GM12878 (cell line): ENCODE results near the gene ZNF646. TPM values are rescaled to one million over a fixed set of nuclear protein-coding genes. Genes with fewer than 3 reads are reported as not detected.

Experiments
- ATAC-seq: fragments of 200-7000 bp; cut with Tn5 transposase; 3 replicates; pipeline ENCODE4 v1.9.1; 2020; ENCODE audit warnings: mild to moderate bottlenecking, moderate library complexity
- BruUV-seq: library from RNA; stranded (reverse); fragments of 400-500 nt; replicated peaks from 2 replicates; lab custom pipeline; 2021; lab: Mats Ljungman, UMichigan
- CTCF ChIA-PET: fragments of 300-600 bp; sonication (Branson Sonifier 250); formaldehyde crosslinking; extraction: SDS; loops from one replicate; lab custom pipeline; 2021; ENCODE audit warnings: inconsistent platforms; lab: Yijun Ruan, JAX
- POLR2A ChIA-PET: fragments of 350-600 bp; formaldehyde crosslinking; extraction: SDS; loops from one replicate; lab custom pipeline; 2021; ENCODE audit warnings: inconsistent platforms; lab: Charles Lee
- RAD21 ChIA-PET: fragments of 300-600 bp; sonication (Branson Sonifier 250); formaldehyde crosslinking; loops from one replicate; lab custom pipeline; 2023; ENCODE audit warnings: antibody characterized with exemption; ENCODE audit not compliant: unreplicated experiment; lab: Charles Lee
- SMC1A ChIA-PET: fragments of 300-600 bp; sonication (Branson Sonifier 250); formaldehyde crosslinking; loops from one replicate; lab custom pipeline; 2023; ENCODE audit not compliant: unreplicated experiment, uncharacterized antibody; lab: Charles Lee
- DNase-seq: peaks from one replicate; pipeline ENCODE4 v3.0.0-alpha.2; 2011; ENCODE audit warnings: low read depth, low spot score
- FAIRE-seq: peaks from 3 replicates; lab custom pipeline; 2011; peaks lifted over from hg19 to GRCh38; lab: Jason Lieb, UNC
- H2AFZ ChIP-seq: 2 replicates; pipeline ENCODE4 v1.6.0; 2011; ENCODE audit warnings: low read depth, low read length, control low read depth; ENCODE audit not compliant: control insufficient read depth
- H3K27ac ChIP-seq: 2 replicates; pipeline ENCODE4 v1.5.1; 2011; ENCODE audit warnings: control low read depth; ENCODE audit not compliant: control insufficient read depth, insufficient read depth
- H3K27me3 ChIP-seq, 2 experiments: replicated peaks in 1 of 2; 2 replicates each; pipeline versions ENCODE4 v1.6.0 to v1.6.1; 2011; ENCODE audit warnings: low read length in 1 of 2; ENCODE audit not compliant: control insufficient read depth in 2 of 2, insufficient read depth in 2 of 2
- H3K36me3 ChIP-seq, 2 experiments: 2 replicates each; pipeline ENCODE4 v1.5.1; 2011; ENCODE audit warnings: low read length in 1 of 2; ENCODE audit not compliant: control insufficient read depth in 2 of 2, insufficient read depth in 2 of 2
- H3K4me1 ChIP-seq: 2 replicates; pipeline ENCODE4 v1.6.1; 2011; ENCODE audit warnings: mild to moderate bottlenecking, low read length, moderate library complexity, mixed read lengths; ENCODE audit not compliant: control insufficient read depth, insufficient read depth
- H3K4me2 ChIP-seq: 2 replicates; pipeline ENCODE4 v1.6.0; 2011; ENCODE audit warnings: control low read depth; ENCODE audit not compliant: control insufficient read depth, insufficient read depth
- H3K4me3 ChIP-seq: fragments of 200-600 bp; sonication (generic); 2 replicates; pipeline ENCODE4 v1.5.1; 2016
- H3K79me2 ChIP-seq: 2 replicates; pipeline ENCODE4 v1.6.0; 2011; ENCODE audit warnings: low read length; ENCODE audit not compliant: control insufficient read depth, insufficient read depth
- H3K9ac ChIP-seq: 2 replicates; pipeline ENCODE4 v1.8.0; 2011; ENCODE audit warnings: low read length, control low read depth, mixed read lengths; ENCODE audit not compliant: control insufficient read depth, insufficient read depth
- H3K9me3 ChIP-seq: replicated peaks from 3 replicates; pipeline ENCODE4 v1.5.1; 2011; ENCODE audit warnings: mild to moderate bottlenecking, low read length; ENCODE audit not compliant: control insufficient read depth, insufficient read depth
- H4K20me1 ChIP-seq: 2 replicates; pipeline ENCODE4 v1.6.0; 2011; ENCODE audit not compliant: control insufficient read depth, insufficient read depth
- EED ChIP-seq: sonication (generic); IDR thresholded peaks from 2 replicates; pipeline ENCODE4 v1.6.1; 2016; ENCODE audit warnings: antibody characterized with exemption, low read depth
- EP300 ChIP-seq, 2 experiments: fragments of 150-350 bp in 1 of 2; IDR thresholded peaks; 2 replicates each; pipeline ENCODE4 v1.6.1; 2011 to 2012; ENCODE audit warnings: low read depth in 2 of 2, low read length in 2 of 2, borderline replicate concordance in 1 of 2, improper control_type of control experiment in 1 of 2, inconsistent platforms in 1 of 2; ENCODE audit not compliant: control insufficient read depth in 1 of 2
- FOXK2 ChIP-seq: fragments of 450-650 bp; IDR thresholded peaks from 2 replicates; pipeline ENCODE4 v1.6.1; 2017; ENCODE audit warnings: mild to moderate bottlenecking, moderate library complexity
- HCFC1 ChIP-seq: fragments of 150-350 bp; IDR thresholded peaks from 2 replicates; pipeline ENCODE4 v1.6.1; 2014; ENCODE audit warnings: low read length
- MTA2 ChIP-seq: fragments of 450-650 bp; IDR thresholded peaks from 2 replicates; pipeline ENCODE4 v1.6.1; 2016; ENCODE audit warnings: low read depth, mild to moderate bottlenecking, moderate library complexity
- MYC ChIP-seq: IDR thresholded peaks from 2 replicates; pipeline ENCODE4 v1.6.1; 2011; ENCODE audit warnings: mild to moderate bottlenecking, low read length, moderate library complexity, inconsistent platforms; ENCODE audit not compliant: insufficient read depth, insufficient replicate concordance, insufficient read length, severe bottlenecking
- NFXL1 ChIP-seq: fragments of 450-650 bp; IDR thresholded peaks from 2 replicates; pipeline ENCODE4 v1.6.1; 2017; ENCODE audit warnings: antibody characterized with exemption, mild to moderate bottlenecking, borderline replicate concordance
- NR2C1 ChIP-seq: fragments of 450-650 bp; IDR thresholded peaks from 2 replicates; pipeline ENCODE4 v1.6.1; 2017; ENCODE audit warnings: antibody characterized with exemption, mild to moderate bottlenecking, moderate library complexity
- NRF1 ChIP-seq: conservative IDR thresholded peaks from 2 replicates; pipeline ENCODE4 v1.6.1; 2011; ENCODE audit warnings: mild to moderate bottlenecking, low read depth, low read length, improper control_type of control experiment
- PAX8 ChIP-seq: fragments of 450-650 bp; IDR thresholded peaks from 2 replicates; pipeline ENCODE4 v1.6.1; 2017; ENCODE audit warnings: mild to moderate bottlenecking, moderate library complexity
- RB1 ChIP-seq: fragments of 450-650 bp; formaldehyde crosslinking; IDR thresholded peaks from 2 replicates; pipeline ENCODE4 v1.6.1; 2017; ENCODE audit warnings: mild to moderate bottlenecking, borderline replicate concordance
- STAT1 ChIP-seq: fragments of 450-650 bp; conservative IDR thresholded peaks from 2 replicates; pipeline ENCODE4 v1.6.1; 2014; ENCODE audit warnings: antibody characterized with exemption, mild to moderate bottlenecking
- TCF7 ChIP-seq: IDR thresholded peaks from 2 replicates; pipeline ENCODE4 v1.6.1; 2014; ENCODE audit warnings: antibody characterized with exemption, borderline replicate concordance
- ZSCAN29 ChIP-seq: fragments of 450-650 bp; IDR thresholded peaks from 2 replicates; pipeline ENCODE4 v1.6.1; 2017; ENCODE audit warnings: mild to moderate bottlenecking, moderate library complexity
- WGBS: methylation state at CpG from one replicate; pipeline ENCODE4 v1.1.6; 2016; ENCODE audit warnings: low lambda C conversion rate; ENCODE audit not compliant: insufficient replicate concordance, insufficient coverage; ENCODE audit errors: missing lambda C conversion rate; 5-methylcytosine and 5-hydroxymethylcytosine counted together
- in situ Hi-C: fragments of 300-500 bp; cut with MboI; formaldehyde crosslinking; loops from 9 replicates; pipeline ENCODE4 v1.14.3; 2018; ENCODE audit warnings: mixed read lengths
- intact Hi-C: fragments of 100-400 bp; cut with micrococcal nuclease; formaldehyde crosslinking; loops from one replicate; pipeline ENCODE4 v1.14.2; 2022; ENCODE audit not compliant: unreplicated experiment
- polyA plus RNA-seq, 11 experiments: library from polyadenylated mRNA; depleted of rRNA in 4 of 11; unstranded in 6 of 11; stranded (reverse) in 5 of 11; fragments of >200 nt; fragmentation: Nextera tagmentation in 4 of 11; fragmentation: Illumina TruSeq in 1 of 11; extraction: Ambion mirVana in 4 of 11; extraction: Trizol in 1 of 11; gene quantifications; 1 replicate in 1 of 11; 2 replicates in 10 of 11; pipeline versions ENCODE4 v1.2.1 to v1.2.3, GENCODE V29; 2011 to 2016; ENCODE audit warnings: inconsistent platforms in 2 of 11, missing spikeins in 2 of 11, low read depth in 1 of 11
- total RNA-seq, 4 experiments: library from RNA; depleted of rRNA in 3 of 4; stranded (reverse); fragments of >200 nt in 3 of 4; fragmentation: Illumina TruSeq in 1 of 4; extraction: Trizol in 1 of 4; gene quantifications; 2 replicates each; pipeline versions ENCODE4 v1.2.1 to v1.2.3, GENCODE V29; 2013 to 2021

The ZNF646 gene
- total and polyA plus RNA-seq, 10 of the 15 experiments (the other 5 are each of a cell fraction or from before 2014, with no cell fraction given): 0.10 to 21.8 (median 6.4) TPM

GRCh38 chr16:31088459-31089183 is 14.4 kb downstream of the ZNF646 start, which contains the start of gene PRSS53:
PRSS53 (minus strand) TSS chr16:31088943; CDS start chr16:31088809, 134 bp downstream.
- ChIA-PET RAD21 (no interaction called here), SMC1A (no interaction called here), CTCF (no interaction called here), POLR2A (no interaction called here)
- intact Hi-C loops (no loop called here), in situ Hi-C loops (no loop called here)
- no peak within 1 kb of the TSS for H3K4me2 ChIP-seq
- H3K4me3 ChIP-seq: no peak within 1 kb of the TSS
- no peaks in the 10 kb centered on the region for H3K9me3 ChIP-seq
- no peak for FAIRE-seq
- no peaks in the 10 kb centered on the region for H3K4me1 ChIP-seq
- TF ChIP-seq PAX8 (no peak), ZSCAN29 (no peak), FOXK2 (no peak), TCF7 (no peak), NRF1 (no peak), EED (no peak), MYC (no peak), RB1 (no peak)
- no peaks in the 10 kb centered on the region; the same call in 1 of the 2 replicates for H4K20me1 ChIP-seq
- no peaks in the 10 kb centered on the region for H3K27me3 ChIP-seq
- DNase-seq: no peak
- BruUV-seq: no TSS peak
- H3K27ac ChIP-seq: no peak within 1 kb of the TSS
- no peak within 1 kb of the TSS for H2AFZ ChIP-seq
- WGBS: 79% methylated on average over 15 of the region's 15 CpGs
- no peak for ATAC-seq
- H3K9ac ChIP-seq: no peak within 1 kb of the TSS
- H3K79me2 ChIP-seq: peaks cover 9% of the 10 kb centered on the region
- peaks cover 2% of the 10 kb centered on the region in 2 experiments; a peak in 3 of 4 replicates for H3K36me3 ChIP-seq

DNA sequence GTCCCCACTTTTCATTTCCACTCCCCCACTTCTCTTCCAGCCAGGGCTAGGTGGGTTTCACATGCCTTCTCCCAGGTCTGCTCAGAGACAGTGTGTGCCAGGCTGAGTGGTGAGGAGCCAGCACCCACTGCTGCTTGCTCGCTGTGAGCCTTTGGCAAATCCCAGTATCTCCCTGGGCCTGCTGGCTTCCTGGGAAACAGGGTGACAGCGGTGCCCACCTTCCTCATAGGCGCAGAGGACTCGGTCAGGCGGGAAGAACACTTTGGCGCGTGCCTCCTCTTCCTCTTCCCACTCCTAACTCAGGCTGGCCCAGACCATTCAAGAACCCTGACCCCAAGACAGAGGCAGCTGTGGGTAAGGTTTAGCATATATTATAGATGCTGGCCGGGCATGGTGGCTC is 15.0 kb downstream of the ZNF646 start:
- POLR2A ChIA-PET: no interaction called here
- CTCF ChIA-PET: no interaction called here
- Histone ChIP-seq H3K9me3 (no peaks in the 10 kb centered on the region), H3K9ac (no peak overlapping the region), H3K4me1 (no peaks in the 10 kb centered on the region), H3K4me3 (no peak overlapping the region), H3K27ac (no peak overlapping the region), H3K79me2 (peaks cover 15% of the 10 kb centered on the region), H3K4me2 (no peak overlapping the region), H2AFZ (no peak overlapping the region), H3K27me3 (no peaks in the 10 kb centered on the region), H4K20me1 (no peaks in the 10 kb centered on the region; the same call in 1 of the 2 replicates), H3K36me3 (peaks cover 2% of the 10 kb centered on the region in 2 experiments; a peak in 3 of 4 replicates)
- intact Hi-C loops: no loop called here
- in situ Hi-C loops: no loop called here
- TF ChIP-seq FOXK2 (no peak), MTA2 (no peak), HCFC1 (no peak), EP300 (IDR thresholded peaks at IDR 0.05; ENCODE audit: borderline replicate concordance in 1 of 2, control insufficient read depth in 1 of 2, low read depth in 2 of 2, low read length in 2 of 2) (no peak), STAT1 (no peak), NFXL1 (no peak), NR2C1 (no peak)
- WGBS: 96% methylated on average over 8 of the region's 8 CpGs
- no peak for ATAC-seq
- no peak for FAIRE-seq
- no peak for DNase-seq
- RAD21 ChIA-PET: no interaction called here
- SMC1A ChIA-PET: no interaction called here
- BruUV-seq: no TSS peak
